Measurements from ENCODE around the gene PAN2.
"Not testable (repeated sequence)": the region's sequence is repeated elsewhere in the genome, so short reads cannot be mapped to it uniquely, and the experiment has no call there.

The PAN2 gene

GRCh38 chr12:56336361-56337167 is 2.8 kb upstream of the PAN2 start:
- H3K27me3 ChIP-seq (ENCODE audit: insufficient read depth, poor library complexity, severe bottlenecking) = no peaks in the 10 kb centered on the region
- no peak overlapping the region for H3K4me3 ChIP-seq (replicated peaks; ENCODE audit: insufficient read depth, low read length)
- H3K27ac ChIP-seq (replicated peaks) = peak overlapping the region; percentile 63
- DNase-seq (ENCODE audit: low read depth in 1 of 2, low spot score in 1 of 2) = peak; percentile 76 to 98
- TF ChIP-seq GABPA (IDR thresholded peaks at IDR 0.05; ENCODE audit: low read depth) = no peak
- TF ChIP-seq SPI1 (IDR thresholded peaks at IDR 0.05; ENCODE audit: borderline replicate concordance, low read depth) = no peak
- TF ChIP-seq POLR2AphosphoS5 (IDR thresholded peaks at IDR 0.05; ENCODE audit: low read depth) = no peak
- TF ChIP-seq REST (IDR thresholded peaks at IDR 0.05; ENCODE audit: insufficient replicate concordance, low read depth) = no peak
- TF ChIP-seq CTCF (IDR thresholded peaks at IDR 0.05; ENCODE audit: insufficient read depth, low read length) = no peak

GRCh38 chr12:56335527-56335926 is 1.7 kb upstream of the PAN2 start:
- H3K27me3 ChIP-seq (ENCODE audit: insufficient read depth, poor library complexity, severe bottlenecking); DNase-seq (ENCODE audit: low read depth in 1 of 2, low spot score in 1 of 2); H3K27ac ChIP-seq (replicated peaks); H3K4me3 ChIP-seq (replicated peaks; ENCODE audit: insufficient read depth, low read length): not testable (repeated sequence)

- no peak for TF ChIP-seq GABPA (IDR thresholded peaks at IDR 0.05; ENCODE audit: low read depth)
- TF ChIP-seq CTCF (IDR thresholded peaks at IDR 0.05; ENCODE audit: insufficient read depth, low read length) = no peak
- no peak for TF ChIP-seq SPI1 (IDR thresholded peaks at IDR 0.05; ENCODE audit: borderline replicate concordance, low read depth)
- no peak for TF ChIP-seq POLR2AphosphoS5 (IDR thresholded peaks at IDR 0.05; ENCODE audit: low read depth)
- TF ChIP-seq REST (IDR thresholded peaks at IDR 0.05; ENCODE audit: insufficient replicate concordance, low read depth) = no peak
- peak overlapping the region; percentile 64 for H3K4me3 ChIP-seq (replicated peaks; ENCODE audit: insufficient read depth, low read length)
- DNase-seq (ENCODE audit: low read depth in 1 of 2, low spot score in 1 of 2) = no peak
- peak overlapping the region; percentile 97 for H3K27ac ChIP-seq (replicated peaks)
- no peaks in the 10 kb centered on the region for H3K27me3 ChIP-seq (ENCODE audit: insufficient read depth, poor library complexity, severe bottlenecking)
These were observed 642 bp upstream of the PAN2 start for GRCh38 chr12:56334490-56334793.

- Histone ChIP-seq H3K27me3 (ENCODE audit: insufficient read depth, poor library complexity, severe bottlenecking) (no peaks in the 10 kb centered on the region), H3K27ac (replicated peaks) (peak overlapping the region; percentile 97), H3K4me3 (replicated peaks; ENCODE audit: insufficient read depth, low read length) (peak overlapping the region; percentile 64)
- TF ChIP-seq REST (IDR thresholded peaks at IDR 0.05; ENCODE audit: insufficient replicate concordance, low read depth) (peak; percentile 54), POLR2AphosphoS5 (IDR thresholded peaks at IDR 0.05; ENCODE audit: low read depth) (no peak; the same call in 1 of the 2 replicates), SPI1 (IDR thresholded peaks at IDR 0.05; ENCODE audit: borderline replicate concordance, low read depth) (peak; percentile 56; the same call in 1 of the 2 replicates)
- DNase-seq (ENCODE audit: low read depth in 1 of 2, low spot score in 1 of 2) = peak in 1 of 2 experiments; percentile 75
These were observed 562 bp downstream of the PAN2 start for GRCh38 chr12:56333197-56333678.
